GM12874 (cell line): ENCODE data around the gene SERINC5.

ENCODE experiments used
- CTCF ChIP-seq: IDR thresholded peaks from 2 replicates; pipeline ENCODE4 v1.5.1; 2011; ENCODE audit warnings: low read depth, mild to moderate bottlenecking, control low read depth, low read length, moderate library complexity; ENCODE audit not compliant: insufficient read depth

The SERINC5 gene

GRCh38 chr5:80146046-80146445 is 109.8 kb downstream of the SERINC5 start:
- no peak for TF ChIP-seq CTCF

DNA sequence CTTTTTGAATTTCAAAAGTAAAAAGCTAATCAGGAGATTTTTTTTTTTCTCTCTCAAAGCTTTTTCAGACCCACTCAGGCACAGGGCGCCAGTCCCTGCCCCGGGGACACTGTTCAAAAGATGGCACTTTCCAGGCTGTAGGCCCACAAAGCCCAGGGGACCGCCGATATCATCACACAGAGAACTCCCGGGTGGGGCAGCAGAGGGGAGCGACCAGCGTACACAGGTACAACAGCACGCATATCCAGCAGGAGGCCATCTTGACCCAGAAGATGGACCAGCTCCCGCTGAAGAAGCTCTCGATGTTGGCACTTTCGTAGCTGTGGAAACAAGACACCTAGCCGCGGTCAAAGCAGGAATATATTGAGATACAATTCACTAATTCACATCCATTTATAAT is 112.4 kb downstream of the SERINC5 start:
- no peak for TF ChIP-seq CTCF

DNA sequence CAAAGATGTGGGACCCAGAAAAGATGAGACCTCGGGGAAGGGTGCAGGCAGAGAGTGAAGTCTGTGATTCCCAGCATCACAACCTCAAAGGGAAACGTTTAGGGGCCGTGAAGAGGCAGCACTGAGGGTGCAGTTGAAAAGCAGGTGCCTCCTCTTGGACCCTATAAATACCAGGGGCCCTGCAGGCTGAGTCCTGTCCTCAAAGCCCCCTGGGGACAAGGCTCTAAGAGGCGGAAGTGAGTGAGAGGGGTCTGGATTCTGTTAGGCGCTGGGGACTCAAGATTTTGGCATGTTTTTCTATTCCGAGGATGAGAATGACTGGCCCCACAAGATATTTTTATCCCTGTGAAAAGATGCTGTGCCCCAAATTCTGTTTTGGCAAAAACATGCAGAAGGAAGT is 112.9 kb downstream of the SERINC5 start:
- no peak for TF ChIP-seq CTCF

- TF ChIP-seq CTCF = no peak
Measured at GRCh38 chr5:80141681-80142080, 114.2 kb downstream of the SERINC5 start.

- no peak for TF ChIP-seq CTCF
Measured at GRCh38 chr5:80141147-80141671, 114.6 kb downstream of the SERINC5 start.

DNA sequence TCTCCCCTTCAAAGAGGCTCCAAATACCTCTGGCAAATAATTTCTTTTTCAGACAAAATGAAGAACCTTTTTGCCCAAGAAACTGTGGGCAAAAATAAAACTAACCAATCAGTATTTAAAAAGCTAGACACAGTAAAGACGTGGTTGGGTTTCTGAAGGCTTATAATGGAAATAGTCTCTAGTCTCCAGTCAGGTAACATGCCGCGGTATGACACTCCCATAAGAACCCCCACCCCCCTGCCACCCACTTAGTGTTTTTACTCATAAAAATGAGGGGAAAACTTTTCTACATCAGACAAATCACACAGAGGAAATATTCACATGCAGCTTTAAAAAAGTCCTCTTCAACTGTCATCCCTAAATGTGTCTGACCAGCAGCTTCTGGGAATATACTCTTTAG is 115.4 kb downstream of the SERINC5 start:
- no peak for TF ChIP-seq CTCF

DNA sequence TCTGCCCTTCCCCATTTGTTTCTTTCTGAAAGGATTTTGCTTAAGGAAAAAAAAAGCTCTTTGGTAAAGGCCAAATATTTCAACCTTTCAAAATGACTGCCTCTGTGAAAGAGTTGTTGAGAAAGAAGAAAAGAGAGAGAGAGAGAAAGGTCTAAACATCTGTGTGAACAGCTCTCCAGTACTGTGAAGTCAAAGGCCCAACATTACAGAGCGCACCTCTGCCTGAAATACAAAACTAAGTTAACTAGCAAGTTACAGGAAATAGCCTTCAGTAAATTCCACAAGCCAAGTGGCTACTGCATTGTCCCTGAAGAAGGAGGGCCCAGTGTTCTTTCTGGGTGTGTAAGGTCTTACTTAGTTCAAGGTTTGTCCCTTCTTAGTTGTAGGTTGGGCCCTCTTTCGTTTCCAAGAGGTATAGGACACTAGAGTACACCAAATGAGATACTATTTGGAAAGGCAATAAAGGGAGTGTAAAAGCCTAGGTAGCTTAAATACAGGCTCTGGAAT is 116.3 kb downstream of the SERINC5 start:
- TF ChIP-seq CTCF = no peak
